ENCODE measurements around the gene TEX19.

Gene TEX19

GRCh38 chr17:82322526-82323453, 36.3 kb upstream of the TEX19 start:
- DNase-seq, result no peak

- no peak for DNase-seq
Observed at GRCh38 chr17:82323514-82324234, 35.4 kb upstream of the TEX19 start.

- no peak for DNase-seq
Observed at GRCh38 chr17:82324566-82325285, 34.3 kb upstream of the TEX19 start.

GRCh38 chr17:82325286-82326180, 33.5 kb upstream of the TEX19 start:
- DNase-seq, result no peak

- no peak for DNase-seq
Observed at GRCh38 chr17:82327289-82327688, 31.8 kb upstream of the TEX19 start.

GRCh38 chr17:82327757-82328140, 31.3 kb upstream of the TEX19 start:
- DNase-seq, result no peak

- DNase-seq, result no peak
Observed at GRCh38 chr17:82328141-82328993, 30.7 kb upstream of the TEX19 start.

- DNase-seq, result no peak
Observed at GRCh38 chr17:82328994-82329507, 30.0 kb upstream of the TEX19 start.

- DNase-seq, result no peak
Observed at GRCh38 chr17:82329683-82330321, 29.2 kb upstream of the TEX19 start.

GRCh38 chr17:82330322-82331239, 28.5 kb upstream of the TEX19 start:
- no peak for DNase-seq

GRCh38 chr17:82331345-82331939, 27.6 kb upstream of the TEX19 start:
- no peak for DNase-seq

- peak in 1 of 6 experiments; percentile 35 for DNase-seq
Observed at GRCh38 chr17:82332669-82333278, 26.3 kb upstream of the TEX19 start.

GRCh38 chr17:82333279-82334171, 25.5 kb upstream of the TEX19 start, which contains the start of gene SECTM1:
Gene SECTM1 (minus strand): TSS chr17:82333766. CDS start chr17:82327240, 6,526 bp downstream.
- DNase-seq, result no peak

- no peak for DNase-seq
Observed at GRCh38 chr17:82334204-82334621, 24.8 kb upstream of the TEX19 start.

- DNase-seq, result peak in 2 of 6 experiments; percentile 23 to 53
Observed at GRCh38 chr17:82334622-82335394, 24.2 kb upstream of the TEX19 start.

GRCh38 chr17:82338858-82339633, 20.0 kb upstream of the TEX19 start:
- DNase-seq, result no peak
